ENCODE measurements around the gene KANSL1L. TPM values are rescaled to one million over a fixed set of nuclear protein-coding genes. Genes with fewer than 3 reads are reported as not detected.

KANSL1L gene
- total RNA-seq, 1 experiment from 2014 or later, result 6.7 TPM

GRCh38 chr2:210034087-210034683 lies 137.0 kb downstream of the KANSL1L start:
- TF ChIP-seq SIN3A (IDR thresholded peaks at IDR 0.05; ENCODE audit: low read depth) (no peak), ELF1 (IDR thresholded peaks at IDR 0.05; ENCODE audit: borderline replicate concordance, low read depth) (no peak), ATF3 (IDR thresholded peaks at IDR 0.05) (no peak)
- no TSS peak for BruUV-seq (replicated peaks)
- H3K4me1 ChIP-seq (ENCODE audit: control insufficient read depth in 1 of 2, insufficient read depth in 2 of 2, low read length in 2 of 2), result no peaks in the 10 kb centered on the region
- H3K27me3 ChIP-seq (ENCODE audit: insufficient read depth, low read length), result no peaks in the 10 kb centered on the region
- no peaks in the 10 kb centered on the region for H3K36me3 ChIP-seq (ENCODE audit: control insufficient read depth in 1 of 2, insufficient read depth in 2 of 2, low read length in 2 of 2)
- H3K27ac ChIP-seq (ENCODE audit: low read depth, low read length), result no peak overlapping the region
- H3K79me2 ChIP-seq (ENCODE audit: insufficient read depth, low read length), result no peaks in the 10 kb centered on the region
- no peak overlapping the region for H3K4me2 ChIP-seq (ENCODE audit: low read length)
- H3K9ac ChIP-seq (ENCODE audit: low read length), result no peak overlapping the region
- no peak overlapping the region for H2AFZ ChIP-seq (ENCODE audit: low read depth, low read length, poor library complexity, severe bottlenecking)
- H4K20me1 ChIP-seq (ENCODE audit: insufficient read depth), result no peaks in the 10 kb centered on the region
- POLR2A ChIA-PET, result no interaction called here
- no peaks in the 10 kb centered on the region for H3K9me2 ChIP-seq (ENCODE audit: insufficient read depth)
- H3K4me3 ChIP-seq (replicated peaks in 1 of 2; ENCODE audit: low read depth in 1 of 2, low read length in 2 of 2), result no peak overlapping the region
- RAD21 ChIA-PET (ENCODE audit: low non-redundant PET in 1 of 2, low total read pairs in 2 of 2, uncharacterized antibody in 2 of 2, unreplicated experiment in 2 of 2), result no interaction called here
- H3K9me3 ChIP-seq (ENCODE audit: control insufficient read depth in 1 of 2, insufficient read depth in 1 of 2, low read depth in 1 of 2, low read length in 2 of 2), result no peaks in the 10 kb centered on the region
- intact Hi-C loops (cut with micrococcal nuclease), result no loop called here
- CTCF ChIA-PET, result no interaction called here
- DNase-seq (ENCODE audit: low read depth, low spot score) (no peak), ATAC-seq (0 out of 2 replicates have a peak, but pooled peaks have one; percentile 17)

- ChIA-PET RAD21 (ENCODE audit: low non-redundant PET in 1 of 2, low total read pairs in 2 of 2, uncharacterized antibody in 2 of 2, unreplicated experiment in 2 of 2) (no interaction called here), CTCF (no interaction called here), POLR2A (no interaction called here)
- Histone ChIP-seq H3K4me1 (ENCODE audit: control insufficient read depth in 1 of 2, insufficient read depth in 2 of 2, low read length in 2 of 2) (no peaks in the 10 kb centered on the region), H3K9ac (ENCODE audit: low read length) (no peak overlapping the region), H4K20me1 (ENCODE audit: insufficient read depth) (no peaks in the 10 kb centered on the region), H3K4me2 (ENCODE audit: low read length) (no peak overlapping the region), H3K36me3 (ENCODE audit: control insufficient read depth in 1 of 2, insufficient read depth in 2 of 2, low read length in 2 of 2) (peaks cover 4 to 13% of the 10 kb centered on the region in 2 experiments; a peak in 3 of 4 replicates), H3K9me2 (ENCODE audit: insufficient read depth) (no peaks in the 10 kb centered on the region), H3K27ac (ENCODE audit: low read depth, low read length) (no peak overlapping the region), H3K79me2 (ENCODE audit: insufficient read depth, low read length) (no peaks in the 10 kb centered on the region), H3K9me3 (ENCODE audit: control insufficient read depth in 1 of 2, insufficient read depth in 1 of 2, low read depth in 1 of 2, low read length in 2 of 2) (no peaks in the 10 kb centered on the region), H2AFZ (ENCODE audit: low read depth, low read length, poor library complexity, severe bottlenecking) (no peak overlapping the region), H3K27me3 (ENCODE audit: insufficient read depth, low read length) (no peaks in the 10 kb centered on the region), H3K4me3 (replicated peaks in 1 of 2; ENCODE audit: low read depth in 1 of 2, low read length in 2 of 2) (no peak overlapping the region)
- intact Hi-C loops (cut with micrococcal nuclease), result no loop called here
- DNase-seq (ENCODE audit: low read depth, low spot score) (no peak), ATAC-seq (no peak)
- BruUV-seq (replicated peaks), result no TSS peak
- no peak for TF ChIP-seq ZBTB33 (IDR thresholded peaks at IDR 0.05; ENCODE audit: extremely low read depth, insufficient replicate concordance, low read length)
- TF ChIP-seq CBX3 (IDR thresholded peaks at IDR 0.05; ENCODE audit: low read depth), result no peak
- TF ChIP-seq EZH2phosphoT487 (IDR thresholded peaks at IDR 0.05; ENCODE audit: borderline replicate concordance), result no peak
- no peak for TF ChIP-seq ATF3 (IDR thresholded peaks at IDR 0.05)
- no peak for TF ChIP-seq CEBPB (IDR thresholded peaks at IDR 0.05; ENCODE audit: low read depth)
- TF ChIP-seq POLR2A (IDR thresholded peaks at IDR 0.05; ENCODE audit: borderline replicate concordance, extremely low read depth, insufficient read depth, insufficient read length), result no peak
- no peak for TF ChIP-seq JUND (IDR thresholded peaks at IDR 0.05)
- no peak for TF ChIP-seq SRF (IDR thresholded peaks at IDR 0.05; ENCODE audit: low read depth)
- TF ChIP-seq REST (IDR thresholded peaks at IDR 0.05; ENCODE audit: low read depth), result no peak
- no peak for TF ChIP-seq POLR2AphosphoS5 (IDR thresholded peaks at IDR 0.05; ENCODE audit: low read depth, low read length)
- TF ChIP-seq EZH2 (IDR thresholded peaks at IDR 0.05), result no peak
- no peak for TF ChIP-seq SP1 (IDR thresholded peaks at IDR 0.05; ENCODE audit: low read depth)
- TF ChIP-seq MAX (IDR thresholded peaks at IDR 0.05), result no peak
These were observed 143.0 kb downstream of the KANSL1L start for GRCh38 chr2:210028178-210028577.

Data from HCT116 (cell line).